SU-DHL-6 (cell line): ENCODE measurements around the gene FAM184B.

Experiments used
- H2AFZ ChIP-seq: fragments of 200-600 bp; sonication (generic); 2 replicates; pipeline ENCODE4 v1.6.1; 2014; ENCODE audit warnings: low read depth, mild to moderate bottlenecking, moderate library complexity, mixed read lengths, antibody characterized with exemption, low read length; ENCODE audit not compliant: severe bottlenecking
- H3F3A ChIP-seq: fragments of 200-600 bp; shearing (Covaris generic); 2 replicates; pipeline ENCODE4 v1.6.0; 2016; ENCODE audit warnings: antibody characterized with exemption, mild to moderate bottlenecking; ENCODE audit not compliant: insufficient read depth
- H3K27ac ChIP-seq: fragments of 200-600 bp; sonication (generic); 2 replicates; pipeline ENCODE4 v1.5.1; 2016; ENCODE audit warnings: low read depth, mild to moderate bottlenecking, low read length, moderate library complexity, mixed read lengths
- H3K27me3 ChIP-seq: fragments of 200-600 bp; sonication (generic), shearing (Covaris generic); 2 replicates; pipeline ENCODE4 v1.6.0; 2014; ENCODE audit warnings: mild to moderate bottlenecking, low read length
- H3K36me3 ChIP-seq: fragments of 200-600 bp; sonication (generic); 2 replicates; pipeline ENCODE4 v1.6.1; 2014; ENCODE audit warnings: mild to moderate bottlenecking, low read length, mixed read lengths
- H3K4me2 ChIP-seq: fragments of 300-600, 200-600 bp; shearing (Covaris generic), sonication (generic); 2 replicates; pipeline ENCODE4 v1.6.0; 2014; ENCODE audit warnings: low read length, low read depth, mild to moderate bottlenecking; ENCODE audit not compliant: poor library complexity, severe bottlenecking
- H3K4me3 ChIP-seq: fragments of 200-600 bp; sonication (generic); 2 replicates; pipeline ENCODE4 v1.5.1; 2014; ENCODE audit warnings: antibody characterized with exemption, low read length, mild to moderate bottlenecking, mixed read lengths; ENCODE audit not compliant: insufficient read depth, poor library complexity, severe bottlenecking
- H3K79me2 ChIP-seq: fragments of 200-600 bp; sonication (generic); 2 replicates; pipeline ENCODE4 v1.6.1; 2014; ENCODE audit warnings: mild to moderate bottlenecking, low read length, moderate library complexity; ENCODE audit not compliant: insufficient read depth
- H3K9ac ChIP-seq: fragments of 200-600 bp; sonication (generic); 2 replicates; pipeline ENCODE4 v1.7.0; 2014; ENCODE audit warnings: mild to moderate bottlenecking, low read length
- H3K9me2 ChIP-seq: fragments of 200-600 bp; sonication (generic); replicated peaks from 2 replicates; pipeline ENCODE4 v1.6.1; 2014; ENCODE audit warnings: low read length; ENCODE audit not compliant: insufficient read depth
- H3K9me3 ChIP-seq: fragments of 200-600 bp; sonication (generic); 2 replicates; pipeline ENCODE4 v1.6.1; 2014; ENCODE audit warnings: low read length, mixed read lengths; ENCODE audit not compliant: insufficient read depth
- H4K20me1 ChIP-seq: fragments of 200-600 bp; sonication (generic); 2 replicates; pipeline ENCODE4 v1.6.1; 2014; ENCODE audit warnings: low read depth, mild to moderate bottlenecking, antibody characterized with exemption, low read length, moderate library complexity, mixed read lengths
- EZH2phosphoT487 ChIP-seq: fragments of 200-600 bp; sonication (generic), shearing (Covaris generic); conservative IDR thresholded peaks from 2 replicates; pipeline ENCODE4 v1.6.1; 2018; ENCODE audit warnings: mild to moderate bottlenecking, antibody characterized with exemption, low read length, moderate library complexity, mixed read lengths
- TF ChIP-seq, protein P1 (sequence below): fragments of 200-600 bp; sonication (generic); IDR thresholded peaks from one replicate; pipeline ENCODE4 v1.5.1; 2017; ENCODE audit warnings: antibody characterized with exemption, mild to moderate bottlenecking, low read length, moderate library complexity; ENCODE audit not compliant: insufficient read depth, poor library complexity, severe bottlenecking

The FAM184B gene

DNA sequence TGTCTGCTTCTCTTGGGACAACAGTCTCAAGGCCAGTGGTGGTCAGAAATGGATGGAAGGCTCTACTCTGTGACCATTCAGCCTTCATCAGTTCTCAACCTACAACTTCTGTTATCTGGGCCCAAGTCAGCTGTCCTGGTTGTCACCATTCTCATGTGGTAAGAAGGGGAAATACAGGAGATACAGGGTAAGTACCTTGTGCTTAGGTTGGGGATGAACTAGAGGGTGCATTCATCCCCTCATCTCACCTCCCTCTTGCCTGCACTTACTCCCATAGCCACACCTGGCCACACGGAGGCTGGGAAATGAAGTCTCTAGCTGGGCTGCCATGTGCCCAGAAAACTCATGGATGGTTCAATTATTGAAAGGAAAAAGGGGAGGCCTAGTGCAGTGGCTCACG, 44.9 kb downstream of the FAM184B start:
- no peak overlapping the region for H3K27ac ChIP-seq
- H2AFZ ChIP-seq = no peak overlapping the region
- H3K9ac ChIP-seq = no peak overlapping the region
- H3F3A ChIP-seq = no peaks in the 10 kb centered on the region
- no peaks in the 10 kb centered on the region for H3K79me2 ChIP-seq
- H3K9me2 ChIP-seq = no peaks in the 10 kb centered on the region
- H3K4me3 ChIP-seq = no peak overlapping the region
- no peaks in the 10 kb centered on the region for H4K20me1 ChIP-seq
- no peaks in the 10 kb centered on the region for H3K36me3 ChIP-seq
- no peak overlapping the region for H3K4me2 ChIP-seq
- H3K27me3 ChIP-seq = no peaks in the 10 kb centered on the region
- no peak for TF ChIP-seq EZH2phosphoT487
- TF ChIP-seq, protein P1, sequence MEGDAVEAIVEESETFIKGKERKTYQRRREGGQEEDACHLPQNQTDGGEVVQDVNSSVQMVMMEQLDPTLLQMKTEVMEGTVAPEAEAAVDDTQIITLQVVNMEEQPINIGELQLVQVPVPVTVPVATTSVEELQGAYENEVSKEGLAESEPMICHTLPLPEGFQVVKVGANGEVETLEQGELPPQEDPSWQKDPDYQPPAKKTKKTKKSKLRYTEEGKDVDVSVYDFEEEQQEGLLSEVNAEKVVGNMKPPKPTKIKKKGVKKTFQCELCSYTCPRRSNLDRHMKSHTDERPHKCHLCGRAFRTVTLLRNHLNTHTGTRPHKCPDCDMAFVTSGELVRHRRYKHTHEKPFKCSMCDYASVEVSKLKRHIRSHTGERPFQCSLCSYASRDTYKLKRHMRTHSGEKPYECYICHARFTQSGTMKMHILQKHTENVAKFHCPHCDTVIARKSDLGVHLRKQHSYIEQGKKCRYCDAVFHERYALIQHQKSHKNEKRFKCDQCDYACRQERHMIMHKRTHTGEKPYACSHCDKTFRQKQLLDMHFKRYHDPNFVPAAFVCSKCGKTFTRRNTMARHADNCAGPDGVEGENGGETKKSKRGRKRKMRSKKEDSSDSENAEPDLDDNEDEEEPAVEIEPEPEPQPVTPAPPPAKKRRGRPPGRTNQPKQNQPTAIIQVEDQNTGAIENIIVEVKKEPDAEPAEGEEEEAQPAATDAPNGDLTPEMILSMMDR = no peak
- no peaks in the 10 kb centered on the region for H3K9me3 ChIP-seq

DNA sequence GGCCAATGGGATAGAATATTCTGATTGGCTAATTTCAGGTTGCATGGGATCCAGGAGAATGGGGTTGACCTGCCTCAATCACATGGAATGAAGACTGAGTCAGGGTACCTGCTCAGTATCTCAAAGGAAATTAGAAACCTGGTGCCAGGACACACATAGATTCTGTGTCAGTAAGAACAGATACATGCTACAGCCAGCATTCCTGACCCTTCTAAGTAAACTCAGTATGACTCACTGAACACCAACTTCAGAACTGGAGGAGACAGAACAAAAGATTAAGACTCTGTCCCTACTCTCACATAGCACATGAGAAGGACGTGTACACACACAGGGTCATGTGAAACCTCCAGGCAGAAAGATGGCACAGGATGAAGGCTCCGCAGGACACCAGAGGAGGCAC, 54.5 kb downstream of the FAM184B start:
- H3K27me3 ChIP-seq = no peaks in the 10 kb centered on the region
- no peak overlapping the region for H3K4me2 ChIP-seq
- no peaks in the 10 kb centered on the region for H3F3A ChIP-seq
- H3K4me3 ChIP-seq = no peak overlapping the region
- H3K9me3 ChIP-seq = no peaks in the 10 kb centered on the region
- H3K9me2 ChIP-seq = no peaks in the 10 kb centered on the region
- H3K36me3 ChIP-seq = no peaks in the 10 kb centered on the region
- no peak overlapping the region for H3K9ac ChIP-seq
- no peak overlapping the region for H2AFZ ChIP-seq
- H4K20me1 ChIP-seq = no peaks in the 10 kb centered on the region
- H3K79me2 ChIP-seq = no peaks in the 10 kb centered on the region
- no peak overlapping the region for H3K27ac ChIP-seq
- TF ChIP-seq EZH2phosphoT487 = no peak
- TF ChIP-seq, protein P1 = no peak

DNA sequence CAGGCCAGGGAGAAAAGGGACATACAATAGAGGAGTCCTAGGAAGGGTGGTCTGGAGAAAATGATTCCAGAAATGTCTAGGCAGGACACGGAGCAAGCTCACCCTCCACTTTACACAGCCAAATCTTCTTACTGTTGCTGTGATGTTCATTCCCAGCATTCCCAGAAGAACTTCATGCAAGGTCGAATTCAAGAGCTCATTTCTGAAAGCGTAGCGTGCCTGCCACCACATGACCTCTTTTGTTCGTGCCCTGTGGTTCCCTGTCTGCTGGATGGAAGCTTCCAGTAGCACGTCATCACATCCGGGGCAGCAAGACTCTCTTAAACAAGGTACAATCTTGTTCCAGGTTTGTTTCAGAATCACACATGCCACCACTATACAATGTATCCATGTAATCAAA, 57.8 kb downstream of the FAM184B start:
- Histone ChIP-seq H3K9ac (no peak overlapping the region), H3K79me2 (no peaks in the 10 kb centered on the region), H3K36me3 (no peaks in the 10 kb centered on the region), H2AFZ (no peak overlapping the region), H4K20me1 (no peaks in the 10 kb centered on the region), H3F3A (no peaks in the 10 kb centered on the region), H3K9me3 (no peaks in the 10 kb centered on the region), H3K27me3 (no peaks in the 10 kb centered on the region), H3K27ac (no peak overlapping the region), H3K4me3 (no peak overlapping the region), H3K4me2 (no peak overlapping the region), H3K9me2 (no peaks in the 10 kb centered on the region)
- TF ChIP-seq, protein P1 = no peak
- no peak for TF ChIP-seq EZH2phosphoT487

DNA sequence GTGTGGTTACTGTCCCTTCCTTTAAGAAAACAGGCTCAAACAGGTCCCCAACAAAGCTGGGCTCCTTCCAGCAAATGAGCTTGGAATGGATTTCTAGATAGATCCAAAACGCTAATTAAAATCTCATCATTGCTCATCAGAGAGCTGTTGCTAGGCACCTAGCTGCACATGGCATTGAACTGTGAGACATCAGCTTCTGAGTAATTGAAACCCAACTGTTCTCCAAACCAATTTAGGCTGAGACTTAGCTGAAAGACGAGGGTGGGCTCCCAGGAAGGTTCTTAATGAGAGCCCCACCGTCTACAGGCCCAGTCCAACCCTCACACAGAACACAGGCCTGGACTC, 59.1 kb downstream of the FAM184B start:
- no peak overlapping the region for H3K27ac ChIP-seq
- H3K9ac ChIP-seq = no peak overlapping the region

More for the DNA sequence above, 59.1 kb downstream of the FAM184B start:
- no peak for TF ChIP-seq EZH2phosphoT487
- TF ChIP-seq, protein P1 = no peak
- Histone ChIP-seq H3K4me3 (no peak overlapping the region), H3F3A (no peaks in the 10 kb centered on the region), H4K20me1 (no peaks in the 10 kb centered on the region), H3K9me2 (no peaks in the 10 kb centered on the region), H3K9me3 (no peaks in the 10 kb centered on the region), H3K27me3 (no peaks in the 10 kb centered on the region), H3K79me2 (no peaks in the 10 kb centered on the region), H3K36me3 (no peaks in the 10 kb centered on the region), H3K4me2 (no peak overlapping the region), H2AFZ (no peak overlapping the region)
